ENCODE results near the gene ARID4A.

DNA sequence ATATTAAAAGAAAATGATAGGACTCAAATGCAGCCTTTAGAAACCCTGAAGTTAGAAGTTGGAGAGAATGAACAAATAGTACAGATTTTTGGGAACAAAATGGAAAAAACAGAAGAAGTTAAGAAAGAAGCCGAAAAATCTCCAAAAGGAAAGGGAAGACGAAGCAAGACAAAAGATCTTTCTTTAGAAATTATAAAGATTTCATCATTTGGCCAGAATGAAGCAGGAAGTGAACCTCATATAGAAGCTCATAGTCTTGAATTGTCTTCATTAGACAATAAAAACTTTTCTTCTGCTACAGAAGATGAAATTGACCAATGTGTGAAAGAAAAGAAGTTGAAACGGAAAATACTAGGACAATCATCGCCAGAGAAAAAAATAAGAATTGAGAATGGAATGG lies 66.0 kb downstream of the ARID4A start:
- TF ChIP-seq, protein P1, sequence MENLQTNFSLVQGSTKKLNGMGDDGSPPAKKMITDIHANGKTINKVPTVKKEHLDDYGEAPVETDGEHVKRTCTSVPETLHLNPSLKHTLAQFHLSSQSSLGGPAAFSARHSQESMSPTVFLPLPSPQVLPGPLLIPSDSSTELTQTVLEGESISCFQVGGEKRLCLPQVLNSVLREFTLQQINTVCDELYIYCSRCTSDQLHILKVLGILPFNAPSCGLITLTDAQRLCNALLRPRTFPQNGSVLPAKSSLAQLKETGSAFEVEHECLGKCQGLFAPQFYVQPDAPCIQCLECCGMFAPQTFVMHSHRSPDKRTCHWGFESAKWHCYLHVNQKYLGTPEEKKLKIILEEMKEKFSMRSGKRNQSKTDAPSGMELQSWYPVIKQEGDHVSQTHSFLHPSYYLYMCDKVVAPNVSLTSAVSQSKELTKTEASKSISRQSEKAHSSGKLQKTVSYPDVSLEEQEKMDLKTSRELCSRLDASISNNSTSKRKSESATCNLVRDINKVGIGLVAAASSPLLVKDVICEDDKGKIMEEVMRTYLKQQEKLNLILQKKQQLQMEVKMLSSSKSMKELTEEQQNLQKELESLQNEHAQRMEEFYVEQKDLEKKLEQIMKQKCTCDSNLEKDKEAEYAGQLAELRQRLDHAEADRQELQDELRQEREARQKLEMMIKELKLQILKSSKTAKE (IDR thresholded peaks at IDR 0.05; ENCODE audit: low read depth, poor library complexity, severe bottlenecking): no peak
- TF ChIP-seq, protein P2, sequence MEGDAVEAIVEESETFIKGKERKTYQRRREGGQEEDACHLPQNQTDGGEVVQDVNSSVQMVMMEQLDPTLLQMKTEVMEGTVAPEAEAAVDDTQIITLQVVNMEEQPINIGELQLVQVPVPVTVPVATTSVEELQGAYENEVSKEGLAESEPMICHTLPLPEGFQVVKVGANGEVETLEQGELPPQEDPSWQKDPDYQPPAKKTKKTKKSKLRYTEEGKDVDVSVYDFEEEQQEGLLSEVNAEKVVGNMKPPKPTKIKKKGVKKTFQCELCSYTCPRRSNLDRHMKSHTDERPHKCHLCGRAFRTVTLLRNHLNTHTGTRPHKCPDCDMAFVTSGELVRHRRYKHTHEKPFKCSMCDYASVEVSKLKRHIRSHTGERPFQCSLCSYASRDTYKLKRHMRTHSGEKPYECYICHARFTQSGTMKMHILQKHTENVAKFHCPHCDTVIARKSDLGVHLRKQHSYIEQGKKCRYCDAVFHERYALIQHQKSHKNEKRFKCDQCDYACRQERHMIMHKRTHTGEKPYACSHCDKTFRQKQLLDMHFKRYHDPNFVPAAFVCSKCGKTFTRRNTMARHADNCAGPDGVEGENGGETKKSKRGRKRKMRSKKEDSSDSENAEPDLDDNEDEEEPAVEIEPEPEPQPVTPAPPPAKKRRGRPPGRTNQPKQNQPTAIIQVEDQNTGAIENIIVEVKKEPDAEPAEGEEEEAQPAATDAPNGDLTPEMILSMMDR (IDR thresholded peaks at IDR 0.05 in 2 of 3, conservative IDR thresholded peaks at IDR 0.05 in 1 of 3; ENCODE audit: control insufficient read depth in 2 of 3, extremely low read depth in 1 of 3, insufficient read depth in 1 of 3, low read depth in 3 of 3, low read length in 3 of 3): no peak
